G401 (cell line): ENCODE measurements around the gene FBXW11. TPM values are rescaled to one million over a fixed set of nuclear protein-coding genes. Genes with fewer than 3 reads are reported as not detected.
"Not testable (repeated sequence)": the region's sequence is repeated elsewhere in the genome, so short reads cannot be mapped to it uniquely, and the experiment has no call there.

Source experiments
- DNase-seq: peaks from one replicate; pipeline ENCODE4 v3.0.0-alpha.2; 2015; ENCODE audit warnings: low spot score
- in situ Hi-C: cut with HindIII; loops from 2 replicates; pipeline ENCODE4 v1.10.0; 2016; ENCODE audit warnings: low sequenced_read_pairs, mixed read lengths
- total RNA-seq: library from RNA; depleted of rRNA; stranded (reverse); fragments of >200 nt; shearing (Covaris generic); gene quantifications from 2 replicates; pipeline ENCODE4 v1.2.3, GENCODE V29; 2014

FBXW11 gene
- total RNA-seq, 1 experiment from 2014 or later, result 68.7 TPM

DNA sequence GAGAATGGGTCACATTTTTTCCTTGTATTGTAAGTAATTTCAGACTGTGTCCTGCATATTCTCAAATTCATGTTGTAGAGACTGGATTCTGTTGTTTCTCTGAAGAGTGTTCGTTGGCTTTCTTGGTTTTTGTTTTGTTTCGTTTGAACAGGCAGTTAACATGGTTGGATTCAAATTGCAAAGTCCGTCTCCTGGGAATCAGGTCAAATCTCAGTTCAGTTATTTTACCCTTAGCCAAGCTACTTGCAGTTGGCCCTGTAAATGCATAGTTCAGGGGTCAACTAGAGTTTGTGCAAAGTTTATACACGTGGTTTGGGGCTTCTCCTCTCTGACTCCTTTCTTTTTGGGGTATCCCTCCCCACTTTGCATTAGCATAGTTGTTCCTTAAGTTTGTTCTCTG is 21.7 kb upstream of the FBXW11 start:
- DNase-seq, result no peak
- in situ Hi-C loops, result no loop called here

DNA sequence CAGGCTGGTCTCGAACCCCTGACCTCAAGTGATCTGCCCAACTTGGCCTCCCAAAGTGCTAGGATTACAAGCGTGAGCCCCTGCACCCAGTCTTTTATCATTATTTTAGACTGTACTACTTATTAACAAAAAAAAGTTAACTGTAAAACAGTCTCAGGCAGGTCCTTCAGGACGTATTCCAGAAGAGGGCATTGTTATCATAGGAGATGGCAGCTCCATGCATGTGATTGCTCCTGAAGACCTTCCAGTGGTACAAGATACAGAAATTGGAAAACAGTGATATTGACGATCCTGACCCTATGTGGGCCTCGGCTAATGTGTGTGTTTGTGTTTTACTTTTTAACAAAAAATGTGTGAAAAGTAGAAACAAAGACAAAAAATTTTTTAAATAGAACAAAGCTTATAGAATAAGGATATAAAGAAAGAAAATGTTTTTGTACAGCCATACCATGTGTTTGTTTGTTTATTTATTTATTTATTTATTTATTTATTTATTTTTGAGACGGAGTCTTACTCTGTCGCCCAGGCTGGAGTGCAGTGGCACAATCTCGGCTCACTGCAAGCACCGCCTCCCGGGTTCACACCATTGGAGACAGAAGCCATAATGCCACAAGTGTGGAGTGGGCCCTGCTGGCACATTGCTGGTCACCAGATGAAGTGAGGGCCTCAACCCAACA is 13.8 kb upstream of the FBXW11 start:
- in situ Hi-C loops, result not testable (repeated sequence)
- peak; percentile 79 for DNase-seq

DNA sequence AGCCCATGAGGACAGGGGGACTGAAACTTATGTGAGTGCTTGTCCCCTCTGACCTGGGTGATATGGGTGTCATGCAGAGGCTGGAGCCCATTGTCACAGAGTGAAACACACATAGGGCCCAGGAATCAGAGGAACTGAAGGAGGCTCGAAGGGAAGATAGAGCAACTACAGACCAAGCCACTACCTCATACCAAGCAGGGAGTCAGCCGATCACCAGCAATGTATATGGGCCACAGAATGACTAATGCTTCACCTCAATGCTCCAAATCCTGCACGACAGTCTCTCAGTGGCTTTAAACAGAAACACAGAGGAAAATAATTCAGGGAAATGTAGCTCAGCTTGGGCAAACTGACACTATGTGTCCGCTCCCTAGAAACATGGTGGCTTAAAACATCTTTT is 8.9 kb upstream of the FBXW11 start:
- in situ Hi-C loops, result no loop called here
- no peak for DNase-seq

DNA sequence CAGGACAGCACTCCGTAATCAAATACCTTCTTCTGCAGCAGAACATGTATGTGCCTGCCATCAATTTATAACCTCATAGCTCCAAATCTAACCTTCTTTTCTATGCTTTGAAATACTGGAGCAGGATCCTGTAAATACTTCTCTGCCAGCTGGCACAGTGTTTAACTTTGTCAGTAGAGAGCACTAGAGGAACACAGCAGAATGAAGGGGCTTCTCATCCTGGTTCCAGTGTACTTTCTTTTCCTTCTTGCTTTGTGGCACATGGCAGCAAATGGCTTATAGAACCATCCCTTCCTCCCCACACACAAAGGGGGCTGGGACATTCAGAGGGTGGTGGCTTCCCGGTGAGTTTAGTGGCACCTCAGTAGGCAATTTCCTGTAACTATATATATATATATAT is 3.8 kb upstream of the FBXW11 start:
- DNase-seq, result peak; percentile 62
- in situ Hi-C loops, result no loop called here

DNA sequence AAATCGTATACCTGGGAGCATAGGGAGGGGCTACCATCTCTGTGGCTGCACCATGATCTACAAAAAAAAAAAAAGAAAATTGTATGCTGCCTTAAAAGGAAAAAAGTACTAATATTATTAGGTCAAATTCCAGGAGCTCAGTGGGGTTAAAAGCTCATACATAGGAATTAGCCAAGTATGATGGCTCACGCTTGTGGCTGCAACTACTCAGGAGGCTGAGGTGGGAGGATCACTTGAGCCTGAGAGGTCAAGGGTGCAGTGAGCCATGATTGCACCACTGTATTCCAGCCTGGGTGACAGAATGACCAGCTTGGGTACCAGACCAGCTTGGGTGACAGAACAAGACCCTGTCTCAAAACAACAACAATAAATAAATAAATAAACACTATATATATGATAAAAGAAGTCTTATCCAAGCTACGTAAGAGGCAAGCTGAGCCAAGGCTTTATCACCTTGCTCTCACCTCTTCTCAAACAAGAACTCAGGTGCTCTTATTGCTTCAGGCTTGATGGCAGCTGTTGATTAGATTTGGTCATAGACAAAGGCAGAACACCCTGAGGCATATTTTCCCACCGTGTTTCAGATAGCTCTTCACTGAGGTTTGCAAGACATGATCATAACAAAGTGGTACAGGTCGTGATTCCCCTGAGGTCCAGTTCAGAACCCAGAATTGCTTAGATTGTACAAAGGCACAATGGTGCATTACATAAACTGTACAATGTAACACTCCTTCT is 3.3 kb upstream of the FBXW11 start:
- in situ Hi-C loops, result no loop called here
- DNase-seq, result peak; percentile 6

DNA sequence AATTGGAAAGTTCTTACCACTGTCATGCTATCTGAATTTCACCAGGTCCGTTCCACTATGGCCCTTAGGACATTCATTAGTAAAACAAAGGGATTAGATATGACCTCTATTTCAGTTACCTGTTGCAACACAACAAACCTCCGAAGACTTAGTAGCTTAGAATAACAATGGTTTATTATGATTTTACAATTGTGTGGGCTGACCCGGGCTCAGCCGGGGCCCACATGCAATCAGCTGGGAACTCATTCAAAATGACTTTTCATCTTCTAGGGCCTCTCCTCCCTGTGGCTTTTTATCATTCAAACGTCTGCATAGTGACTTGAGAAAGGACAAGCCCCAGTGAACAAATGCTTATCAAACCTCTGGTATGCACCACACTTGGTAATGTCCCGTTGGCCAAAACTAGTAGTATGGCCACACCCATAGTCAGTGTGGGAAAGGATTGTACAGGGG is 2.3 kb upstream of the FBXW11 start:
- no peak for DNase-seq
- in situ Hi-C loops, result no loop called here

DNA sequence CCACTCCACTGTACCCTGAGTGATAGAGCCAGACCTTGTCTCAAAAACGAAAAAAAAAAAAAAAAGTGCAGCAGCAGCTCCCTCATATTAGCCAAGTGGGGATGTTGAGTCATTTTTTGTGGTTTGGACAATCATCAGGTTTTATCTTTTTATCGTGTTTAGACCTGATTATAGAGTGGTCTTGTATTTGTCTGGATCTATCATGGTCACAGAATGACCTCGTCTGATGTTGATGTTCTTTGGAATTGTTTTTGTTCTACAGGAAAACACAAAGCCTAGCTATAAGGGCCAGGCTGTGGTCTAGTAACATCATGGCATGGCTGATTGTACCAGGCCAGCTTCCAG is 1.6 kb upstream of the FBXW11 start:
- in situ Hi-C loops, result no loop called here
- DNase-seq, result no peak

DNA sequence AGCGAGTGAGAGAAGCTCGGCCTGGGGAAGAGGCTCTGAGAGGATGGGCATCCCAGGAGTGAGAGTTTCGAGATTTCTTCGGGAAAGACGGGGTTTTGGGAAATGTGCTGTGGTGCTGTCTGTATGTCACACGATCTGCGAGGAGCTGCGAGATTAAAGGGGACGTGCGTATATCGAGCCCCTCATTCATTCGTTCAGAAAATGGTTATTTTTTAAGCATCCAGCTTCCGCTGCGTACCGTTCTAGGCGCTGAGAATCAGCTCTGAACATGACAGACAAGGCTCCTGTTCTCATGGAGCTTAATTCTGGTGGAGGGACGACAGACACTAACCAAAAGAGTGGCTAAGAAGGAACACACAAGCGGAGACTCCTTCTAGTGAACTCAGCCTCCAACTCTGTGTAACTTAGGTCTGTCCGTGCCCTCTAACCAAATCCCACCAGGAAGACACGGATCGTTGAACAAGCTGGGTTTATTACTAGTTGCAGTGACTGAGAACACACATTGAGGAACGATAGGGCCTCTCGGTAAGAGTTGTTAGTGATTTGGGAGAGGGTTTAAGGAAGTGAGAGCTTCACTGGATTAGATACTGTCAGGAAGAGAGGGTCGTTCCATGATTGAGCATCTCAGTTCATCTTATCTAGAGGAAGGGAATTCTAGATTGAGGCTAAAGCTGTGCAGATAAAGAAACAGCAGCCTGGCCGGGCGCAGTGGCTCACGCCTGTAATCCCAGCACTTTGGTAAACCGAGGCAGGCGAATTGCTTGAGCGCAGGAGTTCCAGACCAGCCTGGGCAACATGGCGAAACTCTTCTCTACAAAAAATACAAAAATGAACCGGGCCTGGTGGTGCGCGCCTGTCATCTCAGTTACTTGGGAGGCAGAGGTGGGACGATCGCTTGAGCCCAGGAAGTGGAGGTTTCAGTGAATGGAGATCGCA is 1.0 kb upstream of the FBXW11 start:
- DNase-seq, result no peak
- in situ Hi-C loops, result no loop called here

DNA sequence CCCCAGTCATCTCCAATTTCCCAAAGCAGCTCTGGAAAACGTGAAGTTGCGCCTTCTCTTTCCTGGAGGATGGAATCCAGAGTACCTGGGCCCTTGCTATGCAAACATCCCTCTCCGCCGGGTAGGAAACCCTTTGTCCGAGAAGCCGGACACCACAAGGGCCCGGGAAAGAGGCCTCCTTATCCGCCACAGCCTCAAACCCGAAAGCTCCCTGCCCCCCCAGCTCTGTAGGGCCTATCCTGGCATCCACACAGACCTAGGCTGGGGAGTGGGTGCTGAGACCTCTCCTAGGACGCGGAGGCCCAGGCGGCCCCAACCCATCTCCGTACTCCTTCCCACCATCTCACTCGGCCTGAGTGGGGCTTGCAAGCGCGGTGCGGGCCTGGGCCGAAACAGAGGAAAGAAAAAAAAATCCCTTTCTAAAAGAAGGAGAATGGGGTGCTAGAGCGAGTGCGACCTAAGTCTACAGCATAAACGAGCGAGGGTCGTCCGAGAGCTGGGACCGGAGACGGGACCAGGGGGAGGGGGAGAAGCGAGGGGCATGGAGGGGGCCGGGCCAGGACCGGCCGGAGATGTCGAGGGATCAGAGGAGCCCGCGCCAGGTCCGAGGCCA is 624 bp downstream of the FBXW11 start:
- in situ Hi-C loops, result no loop called here
- peak; percentile 33 for DNase-seq

DNA sequence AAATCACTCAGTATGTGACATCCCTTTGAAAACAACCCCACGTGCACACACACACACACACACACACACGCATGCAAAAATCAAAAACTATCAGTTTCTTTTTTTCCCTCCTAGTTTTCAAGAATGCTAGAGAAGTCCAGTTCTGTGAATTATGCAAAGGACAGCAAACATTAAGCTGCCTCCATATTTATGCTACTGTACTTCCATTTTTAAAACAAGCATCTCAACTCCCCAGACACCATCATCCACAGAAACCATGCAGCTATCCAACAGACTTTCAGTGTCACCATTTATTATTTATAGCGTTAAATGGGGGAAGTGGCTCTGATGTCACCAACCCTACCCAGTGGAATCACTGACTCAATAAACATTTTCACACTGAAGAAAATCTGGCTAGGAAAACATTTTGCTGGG is 1.6 kb downstream of the FBXW11 start:
- DNase-seq, result no peak
- in situ Hi-C loops, result no loop called here

DNA sequence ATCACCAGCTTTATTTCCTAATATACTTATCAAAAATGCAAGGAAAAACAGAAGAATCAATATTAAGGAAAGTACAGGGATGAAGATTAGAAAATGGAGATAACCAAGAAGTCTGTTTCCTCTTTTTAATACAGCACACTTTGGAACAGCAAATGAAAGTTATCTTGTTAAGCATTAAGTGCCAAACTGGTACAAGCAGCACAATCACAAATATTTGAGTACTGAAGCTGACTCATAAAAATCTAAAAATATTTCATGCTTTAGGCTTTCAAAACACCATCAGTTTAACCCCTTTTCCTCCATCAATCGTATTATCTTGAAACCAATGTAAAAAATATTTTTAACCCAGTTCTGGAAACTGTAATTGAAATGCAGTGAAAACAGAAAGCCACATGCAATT is 2.7 kb downstream of the FBXW11 start:
- DNase-seq, result no peak
- in situ Hi-C loops, result no loop called here

DNA sequence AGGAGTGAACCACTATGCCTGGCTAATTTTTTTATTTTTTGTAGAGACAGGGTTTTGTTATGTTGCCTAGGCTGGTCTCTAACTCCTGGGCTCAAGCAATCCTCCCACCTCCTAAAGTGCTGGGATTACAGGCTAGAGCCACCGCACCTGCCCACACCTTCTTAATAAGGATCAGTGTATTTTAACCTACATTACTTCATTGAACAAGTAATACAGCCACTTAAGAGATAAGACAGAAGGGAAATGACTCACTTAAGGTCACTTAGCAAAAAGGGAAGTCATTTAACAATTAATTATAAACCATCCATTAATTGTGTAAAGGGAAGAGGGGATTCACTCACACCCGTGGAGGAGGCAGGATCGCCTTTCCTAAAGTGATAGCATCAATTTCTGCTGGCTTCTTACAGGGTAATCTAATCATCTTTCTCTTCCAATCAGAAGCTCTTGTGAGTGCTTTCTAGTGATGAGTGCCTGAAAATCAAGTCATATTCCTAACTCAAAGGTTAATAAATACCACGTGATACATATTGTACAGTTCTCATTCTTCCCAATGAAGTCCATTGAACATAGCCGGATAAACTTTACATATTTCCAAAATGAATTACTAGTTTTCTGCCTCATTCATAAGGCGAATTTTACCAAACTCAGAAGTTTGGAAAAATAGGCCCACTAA is 3.5 kb downstream of the FBXW11 start:
- DNase-seq, result no peak
- in situ Hi-C loops, result no loop called here

DNA sequence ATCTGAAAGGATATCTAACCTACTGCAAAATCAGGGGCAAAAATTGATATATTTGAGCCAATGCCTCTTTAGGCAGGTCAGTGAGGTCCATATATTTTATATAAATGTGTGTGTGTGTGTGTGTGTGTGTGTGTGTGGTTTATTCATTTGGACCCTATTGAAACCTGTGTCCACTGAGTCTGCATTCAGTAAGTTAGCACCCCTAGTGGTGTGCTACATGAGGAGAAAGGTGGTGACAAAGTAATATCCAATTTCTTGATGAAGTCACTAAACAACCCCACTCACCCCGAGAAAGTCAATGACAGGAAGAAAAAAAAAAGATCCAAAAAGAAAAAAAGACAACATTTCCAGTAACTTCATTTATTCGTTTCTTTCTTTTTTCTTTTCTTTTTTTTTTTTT is 4.1 kb downstream of the FBXW11 start:
- peak; percentile 9 for DNase-seq
- in situ Hi-C loops, result no loop called here

DNA sequence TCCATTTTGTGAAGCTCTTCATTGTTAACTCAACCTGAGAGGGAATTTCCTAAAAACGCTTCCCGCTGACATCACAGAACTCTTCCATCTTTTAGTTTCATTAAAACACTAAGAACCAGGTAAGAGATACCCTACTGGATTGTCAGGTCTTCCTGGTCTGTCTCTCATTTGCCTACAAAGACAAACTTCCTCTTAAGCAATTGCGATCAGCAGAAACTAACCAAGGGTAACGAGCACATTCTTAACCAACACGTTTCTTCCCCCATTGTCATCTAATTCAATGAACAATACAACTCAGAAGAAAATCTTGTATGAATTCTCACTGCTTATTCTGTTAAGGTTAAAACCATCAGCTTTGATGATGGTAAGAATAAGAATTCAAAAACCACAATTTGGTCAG is 6.6 kb downstream of the FBXW11 start:
- DNase-seq, result no peak
- in situ Hi-C loops, result no loop called here

DNA sequence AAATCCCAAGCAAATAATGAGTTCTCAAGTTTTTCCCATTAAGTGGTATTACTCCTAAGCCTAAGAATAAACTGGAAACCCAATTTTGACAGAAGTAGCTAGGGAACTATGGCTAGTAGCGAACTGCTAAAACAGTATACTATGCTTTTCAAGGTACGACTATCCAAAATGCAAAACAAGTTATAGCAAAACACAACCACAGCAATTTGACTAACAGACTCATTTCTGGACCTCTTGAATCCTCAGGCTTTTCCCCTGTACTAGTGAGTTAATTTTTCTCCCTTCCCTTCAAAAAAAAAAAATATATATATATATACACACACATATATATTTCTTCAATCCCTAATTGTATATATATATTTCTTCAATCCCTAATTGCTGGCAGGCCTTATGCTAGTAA is 7.3 kb downstream of the FBXW11 start:
- no peak for DNase-seq
- in situ Hi-C loops, result no loop called here

DNA sequence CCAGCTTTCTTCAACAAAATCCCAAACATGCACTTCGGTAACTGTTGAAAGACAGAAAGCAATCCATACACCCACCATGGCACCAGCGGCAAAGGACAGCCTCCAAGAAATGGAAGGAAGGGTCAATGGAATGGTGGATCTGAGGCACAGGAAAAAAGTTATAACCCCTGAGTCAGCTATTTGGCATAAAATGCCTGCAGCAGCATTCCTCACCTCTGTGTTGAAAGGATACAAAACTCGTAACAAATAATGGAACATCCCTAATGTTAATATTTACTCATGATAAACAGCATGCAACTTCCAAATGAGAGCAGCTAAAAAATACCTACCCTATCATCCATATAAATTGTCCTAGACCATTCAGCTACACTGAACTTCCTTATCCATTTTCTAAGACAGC is 9.4 kb downstream of the FBXW11 start:
- in situ Hi-C loops, result no loop called here
- no peak for DNase-seq

DNA sequence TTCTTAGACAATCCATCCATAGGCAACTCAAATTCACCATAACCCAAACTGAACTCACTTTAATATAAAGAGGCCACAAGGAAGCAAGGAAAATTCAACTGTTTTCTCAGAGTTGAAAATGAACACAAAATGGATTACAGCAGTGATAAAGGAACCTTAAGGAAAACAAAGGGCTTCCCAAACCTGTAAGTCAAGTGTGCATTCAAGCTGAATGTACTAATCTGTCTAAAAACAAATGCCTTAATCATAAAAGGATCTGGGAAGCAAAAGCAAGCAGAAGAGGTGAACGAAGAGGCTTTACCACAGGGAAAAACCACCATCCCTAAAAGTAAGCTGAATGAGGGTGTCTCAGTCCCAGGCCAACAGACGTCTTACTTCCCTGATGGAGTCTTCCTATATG is 13.6 kb downstream of the FBXW11 start:
- in situ Hi-C loops, result no loop called here
- DNase-seq, result no peak

DNA sequence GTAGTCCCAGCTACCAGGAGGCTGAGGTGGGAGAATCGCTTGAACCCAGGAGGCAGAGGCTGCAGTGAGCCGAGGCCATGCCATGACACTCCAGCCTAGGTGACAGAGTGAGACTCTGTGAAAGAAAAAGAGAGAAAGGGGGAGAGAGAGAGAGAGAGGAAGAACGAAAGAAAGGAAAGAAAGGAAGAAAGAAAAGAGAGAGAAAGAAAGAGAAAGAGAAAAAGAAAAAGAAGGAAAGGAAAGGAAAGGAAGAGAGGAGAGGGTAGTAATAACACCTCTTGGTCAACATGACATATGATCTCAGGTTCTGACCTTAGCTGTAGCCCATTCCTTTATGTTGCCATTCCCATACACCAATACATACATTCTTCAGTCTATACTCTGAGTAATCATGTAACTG is 14.1 kb downstream of the FBXW11 start:
- DNase-seq, result no peak
- in situ Hi-C loops, result no loop called here

DNA sequence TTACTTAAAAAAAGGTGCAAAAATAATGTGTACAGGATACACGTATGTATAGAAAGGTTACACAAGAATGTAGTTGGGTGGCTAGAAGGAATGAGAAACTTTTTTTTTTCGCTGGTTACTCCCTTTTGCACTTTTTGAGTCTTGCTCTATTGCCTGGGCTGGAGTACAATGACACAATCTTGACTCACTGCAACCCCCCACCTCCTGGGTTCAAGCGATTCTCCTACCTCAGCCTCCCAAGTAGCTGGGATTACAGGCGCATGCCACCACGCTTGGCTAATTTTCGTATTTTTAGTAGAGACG is 15.8 kb downstream of the FBXW11 start:
- no peak for DNase-seq
- in situ Hi-C loops, result no loop called here
